ENCODE results near the gene RFC3. TPM values are rescaled to one million over a fixed set of nuclear protein-coding genes. Genes with fewer than 3 reads are reported as not detected.
A peak's percentile ranks its signal among the peaks of the same experiment; 100 is the strongest.

RFC3 gene
- total and polyA plus RNA-seq, 12 donors = 4.4 to 33.8 (median 16.6) TPM

- intact Hi-C loops (cut with DNase I) = no loop called here
- DNase-seq = no peak
- TF ChIP-seq, protein P1, sequence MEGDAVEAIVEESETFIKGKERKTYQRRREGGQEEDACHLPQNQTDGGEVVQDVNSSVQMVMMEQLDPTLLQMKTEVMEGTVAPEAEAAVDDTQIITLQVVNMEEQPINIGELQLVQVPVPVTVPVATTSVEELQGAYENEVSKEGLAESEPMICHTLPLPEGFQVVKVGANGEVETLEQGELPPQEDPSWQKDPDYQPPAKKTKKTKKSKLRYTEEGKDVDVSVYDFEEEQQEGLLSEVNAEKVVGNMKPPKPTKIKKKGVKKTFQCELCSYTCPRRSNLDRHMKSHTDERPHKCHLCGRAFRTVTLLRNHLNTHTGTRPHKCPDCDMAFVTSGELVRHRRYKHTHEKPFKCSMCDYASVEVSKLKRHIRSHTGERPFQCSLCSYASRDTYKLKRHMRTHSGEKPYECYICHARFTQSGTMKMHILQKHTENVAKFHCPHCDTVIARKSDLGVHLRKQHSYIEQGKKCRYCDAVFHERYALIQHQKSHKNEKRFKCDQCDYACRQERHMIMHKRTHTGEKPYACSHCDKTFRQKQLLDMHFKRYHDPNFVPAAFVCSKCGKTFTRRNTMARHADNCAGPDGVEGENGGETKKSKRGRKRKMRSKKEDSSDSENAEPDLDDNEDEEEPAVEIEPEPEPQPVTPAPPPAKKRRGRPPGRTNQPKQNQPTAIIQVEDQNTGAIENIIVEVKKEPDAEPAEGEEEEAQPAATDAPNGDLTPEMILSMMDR (IDR thresholded peaks at IDR 0.05) = no peak
Observed at GRCh38 chr13:33870046-33870668, 52.2 kb downstream of the RFC3 start.

DNA sequence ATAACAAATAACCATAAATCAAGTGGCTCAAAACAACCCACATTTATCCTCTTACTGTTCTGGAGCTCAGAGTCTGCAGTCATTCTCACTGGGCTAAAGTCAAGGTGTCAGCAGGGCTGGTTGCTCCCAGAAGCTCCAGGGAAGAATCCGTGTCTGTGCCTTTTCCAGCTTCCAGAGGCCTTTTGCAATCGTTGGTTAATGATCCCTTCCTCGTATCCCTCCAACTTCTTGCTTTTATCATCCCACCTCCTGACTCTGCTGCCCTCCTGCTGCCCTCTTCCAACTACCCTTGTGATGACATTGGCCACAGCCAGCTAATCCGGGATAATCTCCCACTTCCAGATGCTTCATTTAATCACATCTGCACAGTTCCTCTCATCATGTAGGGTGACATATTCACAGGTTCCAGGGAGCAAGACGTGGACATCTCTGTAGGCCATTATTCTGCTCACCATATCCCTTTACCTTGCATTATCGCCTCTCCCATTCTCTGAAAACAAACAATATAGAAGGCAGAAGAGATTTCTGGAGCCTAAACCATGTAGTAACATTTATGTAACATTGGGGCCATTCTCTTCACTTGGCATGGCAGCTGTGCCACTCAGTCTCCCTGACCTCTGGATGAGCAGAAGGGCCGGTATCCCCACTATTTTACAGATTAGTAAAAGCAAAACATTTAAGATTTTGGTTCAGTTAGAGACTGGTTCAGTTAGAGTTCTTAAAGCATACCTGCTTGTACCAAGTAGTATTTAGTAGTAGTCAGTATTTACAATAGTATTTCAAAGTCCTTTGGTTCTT, 53.5 kb downstream of the RFC3 start:
- no peak for TF ChIP-seq POLR2A (IDR thresholded peaks at IDR 0.05)
- TF ChIP-seq, protein P1 (IDR thresholded peaks at IDR 0.05) = no peak
- Histone ChIP-seq H3K36me3 (replicated peaks in 1 of 2) (no peaks in the 10 kb centered on the region), H3K27me3 (no peaks in the 10 kb centered on the region), H3K9me3 (replicated peaks in 1 of 3) (no peaks in the 10 kb centered on the region), H3K4me3 (no peak overlapping the region), H3K27ac (peak overlapping the region; percentile 16 to 81 (median 78)), H3K4me1 (replicated peaks in 1 of 2) (peaks cover 22 to 49% of the 10 kb centered on the region in 2 donors)
- DNase-seq = peak in 1 of 7 donors; percentile 31
- intact Hi-C loops (cut with DNase I) = no loop called here
- 67 to 83% (median 74%) methylated on average over 7 of the region's 7 CpGs for WGBS, 4 donors

More at GRCh38 chr13:33870046-33870668, 52.2 kb downstream of the RFC3 start:
- Histone ChIP-seq H3K9me3 (replicated peaks in 1 of 3) (no peaks in the 10 kb centered on the region), H3K27me3 (no peaks in the 10 kb centered on the region), H3K4me3 (no peak overlapping the region), H3K4me1 (replicated peaks in 1 of 2) (peaks cover 13 to 37% of the 10 kb centered on the region in 2 donors), H3K36me3 (replicated peaks in 1 of 2) (no peaks in the 10 kb centered on the region), H3K27ac (peak overlapping the region in 3 of 5 donors; percentile 15 to 60 (median 31))
- 90 to 96% (median 92%) methylated on average over 2 of the region's 2 CpGs for WGBS, 4 donors

GRCh38 chr13:33872005-33872351, 54.0 kb downstream of the RFC3 start:
- Histone ChIP-seq H3K36me3 (replicated peaks in 1 of 2) (no peaks in the 10 kb centered on the region), H3K27ac (peak overlapping the region; percentile 48 to 81 (median 78)), H3K4me1 (replicated peaks in 1 of 2) (peaks cover 26 to 55% of the 10 kb centered on the region in 2 donors), H3K27me3 (no peaks in the 10 kb centered on the region), H3K4me3 (no peak overlapping the region), H3K9me3 (replicated peaks in 1 of 3) (no peaks in the 10 kb centered on the region)
- DNase-seq = peak; percentile 40 to 80 (median 71)
- intact Hi-C loops (cut with DNase I) = no loop called here
- WGBS, 4 donors = 34 to 43% (median 40%) methylated on average over 6 of the region's 6 CpGs
- TF ChIP-seq POLR2A (IDR thresholded peaks at IDR 0.05) = no peak
- TF ChIP-seq, protein P1 (IDR thresholded peaks at IDR 0.05) = no peak

- TF ChIP-seq, protein P1 (IDR thresholded peaks at IDR 0.05) = no peak
- no peak for TF ChIP-seq POLR2A (IDR thresholded peaks at IDR 0.05)
- DNase-seq = no peak
- Histone ChIP-seq H3K36me3 (replicated peaks in 1 of 2) (no peaks in the 10 kb centered on the region), H3K27ac (no peak overlapping the region), H3K27me3 (no peaks in the 10 kb centered on the region), H3K4me3 (no peak overlapping the region), H3K4me1 (replicated peaks in 1 of 2) (peaks cover 26 to 55% of the 10 kb centered on the region in 2 donors), H3K9me3 (replicated peaks in 1 of 3) (no peaks in the 10 kb centered on the region)
- WGBS, 4 donors = 83 to 87% (median 86%) methylated on average over 5 of the region's 5 CpGs
- intact Hi-C loops (cut with DNase I) = no loop called here
Observed at GRCh38 chr13:33873251-33873908, 55.4 kb downstream of the RFC3 start.

All from adrenal gland (tissue), 12 donors.